Activated T-cell treated with anti-CD3 and anti-CD28 coated beads, Interleukin-2, amount 50 U/mL, for 24 hours (primary cell): ENCODE results near the gene HNRNPA1.
"Not testable (repeated sequence)": the region's sequence is repeated elsewhere in the genome, so short reads cannot be mapped to it uniquely, and the experiment has no call there.

Experiments
- DNase-seq: peaks from one replicate; pipeline ENCODE4 v3.0.0-alpha.2; 2020
- H3K27ac Mint-ChIP-seq: 2 replicates; pipeline ENCODE4 v1.8.0; 2020; ENCODE audit warnings: mild to moderate bottlenecking, mixed read lengths
- H3K27me3 Mint-ChIP-seq: 2 replicates; pipeline ENCODE4 v1.8.0; 2020; ENCODE audit warnings: mixed read lengths
- H3K36me3 Mint-ChIP-seq: 2 replicates; pipeline ENCODE4 v1.8.0; 2020; ENCODE audit warnings: low read depth, mixed read lengths
- H3K4me1 Mint-ChIP-seq: 2 replicates; pipeline ENCODE4 v1.8.0; 2020; ENCODE audit warnings: low read depth, mixed read lengths
- H3K4me3 Mint-ChIP-seq: 2 replicates; pipeline ENCODE4 v1.8.0; 2020; ENCODE audit warnings: mild to moderate bottlenecking, moderate library complexity, mixed read lengths
- H3K9me3 Mint-ChIP-seq: 2 replicates; pipeline ENCODE4 v1.8.0; 2020; ENCODE audit warnings: mixed read lengths

HNRNPA1 gene

GRCh38 chr12:54280468-54281260 is at the start of gene HNRNPA1:
Gene HNRNPA1 (plus strand): TSS chr12:54280726. CDS start chr12:54280808, 82 bp downstream.
- peak; percentile 89 for DNase-seq
- peaks cover 55% of the 10 kb centered on the region for H3K4me1 Mint-ChIP-seq
- H3K9me3 Mint-ChIP-seq: no peaks in the 10 kb centered on the region
- peaks cover 18% of the 10 kb centered on the region for H3K36me3 Mint-ChIP-seq
- H3K27me3 Mint-ChIP-seq: no peaks in the 10 kb centered on the region
- H3K4me3 Mint-ChIP-seq: no peak within 1 kb of the TSS
- no peak within 1 kb of the TSS for H3K27ac Mint-ChIP-seq

GRCh38 chr12:54231269-54231668 is 49.3 kb upstream of the HNRNPA1 start:
- H3K4me3 Mint-ChIP-seq, DNase-seq, H3K4me1 Mint-ChIP-seq, H3K27ac Mint-ChIP-seq, H3K27me3 Mint-ChIP-seq, H3K9me3 Mint-ChIP-seq: not testable (repeated sequence)
- H3K36me3 Mint-ChIP-seq: peaks cover 10% of the 10 kb centered on the region

- Mint-ChIP-seq H3K27ac (no peak overlapping the region), H3K36me3 (peaks cover 18% of the 10 kb centered on the region), H3K27me3 (no peaks in the 10 kb centered on the region), H3K4me3 (no peak overlapping the region), H3K4me1 (no peaks in the 10 kb centered on the region), H3K9me3 (no peaks in the 10 kb centered on the region)
- no peak for DNase-seq
Observed at GRCh38 chr12:54232790-54233189, 47.7 kb upstream of the HNRNPA1 start.

GRCh38 chr12:54238531-54238930 is 42.0 kb upstream of the HNRNPA1 start:
- DNase-seq: no peak
- peak overlapping the region; percentile 42 for H3K27ac Mint-ChIP-seq
- no peaks in the 10 kb centered on the region for H3K9me3 Mint-ChIP-seq
- H3K27me3 Mint-ChIP-seq: no peaks in the 10 kb centered on the region
- H3K4me3 Mint-ChIP-seq: no peak overlapping the region
- peaks cover 10% of the 10 kb centered on the region for H3K4me1 Mint-ChIP-seq
- H3K36me3 Mint-ChIP-seq: peaks cover 63% of the 10 kb centered on the region

GRCh38 chr12:54239620-54240019 is 40.9 kb upstream of the HNRNPA1 start:
- Mint-ChIP-seq H3K36me3 (peaks cover 67% of the 10 kb centered on the region), H3K9me3 (no peaks in the 10 kb centered on the region), H3K4me1 (peaks cover 10% of the 10 kb centered on the region), H3K4me3 (no peak overlapping the region), H3K27ac (no peak overlapping the region), H3K27me3 (no peaks in the 10 kb centered on the region)
- no peak for DNase-seq

GRCh38 chr12:54240129-54240528 is 40.4 kb upstream of the HNRNPA1 start:
- no peak overlapping the region for H3K27ac Mint-ChIP-seq
- H3K27me3 Mint-ChIP-seq: no peaks in the 10 kb centered on the region
- peaks cover 69% of the 10 kb centered on the region for H3K36me3 Mint-ChIP-seq
- no peaks in the 10 kb centered on the region for H3K9me3 Mint-ChIP-seq
- H3K4me3 Mint-ChIP-seq: no peak overlapping the region
- H3K4me1 Mint-ChIP-seq: peaks cover 10% of the 10 kb centered on the region
- no peak for DNase-seq

- Mint-ChIP-seq H3K27me3 (no peaks in the 10 kb centered on the region), H3K4me1 (peaks cover 10% of the 10 kb centered on the region), H3K36me3 (peaks cover 71% of the 10 kb centered on the region), H3K4me3 (no peak overlapping the region), H3K9me3 (no peaks in the 10 kb centered on the region), H3K27ac (peak overlapping the region; percentile 73)
- DNase-seq: no peak
Observed at GRCh38 chr12:54240971-54241588, 39.4 kb upstream of the HNRNPA1 start.

- peaks cover 18% of the 10 kb centered on the region for H3K4me1 Mint-ChIP-seq
- peaks cover 78% of the 10 kb centered on the region for H3K36me3 Mint-ChIP-seq
- no peak overlapping the region for H3K27ac Mint-ChIP-seq
- H3K4me3 Mint-ChIP-seq: no peak overlapping the region
- no peaks in the 10 kb centered on the region for H3K9me3 Mint-ChIP-seq
- no peak for DNase-seq
- H3K27me3 Mint-ChIP-seq: no peaks in the 10 kb centered on the region
Observed at GRCh38 chr12:54246011-54246641, 34.4 kb upstream of the HNRNPA1 start.

GRCh38 chr12:54249489-54249888 is 31.0 kb upstream of the HNRNPA1 start:
- no peaks in the 10 kb centered on the region for H3K9me3 Mint-ChIP-seq
- peaks cover 76% of the 10 kb centered on the region for H3K36me3 Mint-ChIP-seq
- peaks cover 13% of the 10 kb centered on the region for H3K4me1 Mint-ChIP-seq
- H3K27me3 Mint-ChIP-seq: no peaks in the 10 kb centered on the region
- no peak for DNase-seq
- peak overlapping the region; percentile 59 for H3K27ac Mint-ChIP-seq
- H3K4me3 Mint-ChIP-seq: no peak overlapping the region

GRCh38 chr12:54251667-54252284 is 28.8 kb upstream of the HNRNPA1 start:
- H3K4me3 Mint-ChIP-seq: no peak overlapping the region
- H3K4me1 Mint-ChIP-seq: peaks cover 13% of the 10 kb centered on the region
- peaks cover 73% of the 10 kb centered on the region for H3K36me3 Mint-ChIP-seq
- H3K27me3 Mint-ChIP-seq: no peaks in the 10 kb centered on the region
- DNase-seq: no peak
- no peak overlapping the region for H3K27ac Mint-ChIP-seq
- H3K9me3 Mint-ChIP-seq: no peaks in the 10 kb centered on the region

- no peak overlapping the region for H3K27ac Mint-ChIP-seq
- no peaks in the 10 kb centered on the region for H3K9me3 Mint-ChIP-seq
- peaks cover 18% of the 10 kb centered on the region for H3K4me1 Mint-ChIP-seq
- H3K36me3 Mint-ChIP-seq: peaks cover 72% of the 10 kb centered on the region
- no peak overlapping the region for H3K4me3 Mint-ChIP-seq
- DNase-seq: no peak
- H3K27me3 Mint-ChIP-seq: no peaks in the 10 kb centered on the region
Observed at GRCh38 chr12:54253240-54253639, 27.3 kb upstream of the HNRNPA1 start.

GRCh38 chr12:54257332-54257731 is 23.2 kb upstream of the HNRNPA1 start:
- Mint-ChIP-seq H3K4me1 (peaks cover 30% of the 10 kb centered on the region), H3K27ac (no peak overlapping the region), H3K27me3 (no peaks in the 10 kb centered on the region), H3K4me3 (no peak overlapping the region), H3K36me3 (peaks cover 39% of the 10 kb centered on the region), H3K9me3 (no peaks in the 10 kb centered on the region)
- no peak for DNase-seq

- Mint-ChIP-seq H3K36me3 (peaks cover 34% of the 10 kb centered on the region), H3K4me3 (no peak overlapping the region), H3K4me1 (peaks cover 34% of the 10 kb centered on the region), H3K9me3 (no peaks in the 10 kb centered on the region), H3K27me3 (no peaks in the 10 kb centered on the region), H3K27ac (peak overlapping the region; percentile 19)
- no peak for DNase-seq
Observed at GRCh38 chr12:54258201-54258681, 22.3 kb upstream of the HNRNPA1 start.

GRCh38 chr12:54259194-54260011 is 21.1 kb upstream of the HNRNPA1 start:
- Mint-ChIP-seq H3K27ac (peak overlapping the region; percentile 65), H3K27me3 (no peaks in the 10 kb centered on the region), H3K4me3 (peak overlapping the region; percentile 64), H3K4me1 (peaks cover 39% of the 10 kb centered on the region), H3K9me3 (no peaks in the 10 kb centered on the region), H3K36me3 (peaks cover 30% of the 10 kb centered on the region)
- peak; percentile 56 for DNase-seq
